GM23338 (cell line): ENCODE results near the gene NHS. TPM values are rescaled to one million over a fixed set of nuclear protein-coding genes. Genes with fewer than 3 reads are reported as not detected.

ENCODE experiments used
- ATAC-seq: fragments of 200-7000 bp; cut with Tn5 transposase; 3 replicates; pipeline ENCODE4 v1.9.1; 2020
- DNase-seq: peaks from one replicate; pipeline ENCODE4 v3.0.0-alpha.2; 2015; ENCODE audit warnings: low spot score
- H2AFZ ChIP-seq: fragments of 200-600 bp; sonication (generic); 2 replicates; pipeline ENCODE4 v1.8.0; 2016; ENCODE audit warnings: antibody characterized with exemption, mild to moderate bottlenecking, moderate library complexity
- H3F3A ChIP-seq: fragments of 200-600 bp; sonication (generic); replicated peaks from 2 replicates; pipeline ENCODE4 v1.8.0; 2017; ENCODE audit warnings: antibody characterized with exemption, mixed run types, low read depth
- H3K27ac ChIP-seq: fragments of 200-600 bp; sonication (generic); 2 replicates; pipeline ENCODE4 v1.6.1; 2016; ENCODE audit warnings: low read depth
- H3K27me3 ChIP-seq: fragments of 200-600 bp; sonication (generic); 2 replicates; pipeline ENCODE4 v1.8.0; 2016; ENCODE audit warnings: mild to moderate bottlenecking, mixed run types, moderate library complexity; ENCODE audit not compliant: insufficient read depth
- H3K36me3 ChIP-seq: fragments of 200-600 bp; sonication (generic); 2 replicates; pipeline ENCODE4 v1.8.0; 2016; ENCODE audit warnings: mild to moderate bottlenecking; ENCODE audit not compliant: insufficient read depth
- H3K4me1 ChIP-seq: fragments of 200-600 bp; sonication (generic); 2 replicates; pipeline ENCODE4 v1.8.0; 2016; ENCODE audit warnings: mild to moderate bottlenecking, moderate library complexity; ENCODE audit not compliant: insufficient read depth
- H3K4me2 ChIP-seq: fragments of 200-600 bp; sonication (generic); 2 replicates; pipeline ENCODE4 v1.7.1; 2017; ENCODE audit warnings: mixed run types
- H3K4me3 ChIP-seq: fragments of 200-600 bp; sonication (generic); 2 replicates; pipeline ENCODE4 v1.6.1; 2016; ENCODE audit warnings: mixed run types
- H3K79me2 ChIP-seq: fragments of 200-600 bp; sonication (generic); replicated peaks from 2 replicates; pipeline ENCODE4 v1.8.0; 2017; ENCODE audit warnings: mild to moderate bottlenecking; ENCODE audit not compliant: insufficient read depth
- H3K9me2 ChIP-seq: fragments of 200-600 bp; sonication (generic); 2 replicates; pipeline ENCODE4 v1.8.0; 2017; ENCODE audit not compliant: insufficient read depth
- H4K20me1 ChIP-seq: fragments of 200-600 bp; sonication (generic); replicated peaks from 2 replicates; pipeline ENCODE4 v1.8.0; 2017; ENCODE audit warnings: mild to moderate bottlenecking; ENCODE audit not compliant: insufficient read depth
- H3K27ac Mint-ChIP-seq: 2 replicates; pipeline ENCODE4 v1.8.0; 2020; ENCODE audit warnings: inconsistent platforms, mild to moderate bottlenecking, moderate library complexity, mixed read lengths
- H3K27me3 Mint-ChIP-seq: 3 replicates; pipeline ENCODE4 v1.8.0; 2022; ENCODE audit warnings: low read depth, mild to moderate bottlenecking, moderate library complexity, mixed read lengths, inconsistent platforms; ENCODE audit not compliant: insufficient read depth, poor library complexity
- H3K36me3 Mint-ChIP-seq: 3 replicates; pipeline ENCODE4 v1.8.0; 2021; ENCODE audit warnings: low read depth, mild to moderate bottlenecking, inconsistent platforms, moderate library complexity, mixed read lengths
- H3K4me1 Mint-ChIP-seq: 3 replicates; pipeline ENCODE4 v1.8.0; 2020; ENCODE audit warnings: mild to moderate bottlenecking, inconsistent platforms, mixed read lengths
- H3K4me3 Mint-ChIP-seq: 3 replicates; pipeline ENCODE4 v1.8.0; 2021; ENCODE audit warnings: moderate library complexity, mild to moderate bottlenecking, inconsistent platforms, mixed read lengths
- H3K9me3 Mint-ChIP-seq: 3 replicates; pipeline ENCODE4 v1.8.0; 2020; ENCODE audit warnings: moderate library complexity, mild to moderate bottlenecking, inconsistent platforms, mixed read lengths
- CREB1 ChIP-seq: fragments of 250-450 bp; sonication (Bioruptor Pico); IDR thresholded peaks from 2 replicates; pipeline ENCODE4 v1.5.0; 2020; ENCODE audit warnings: low read depth, mild to moderate bottlenecking, moderate library complexity
- ETS1 ChIP-seq: IDR thresholded peaks from 2 replicates; pipeline ENCODE4 v1.6.1; 2016; ENCODE audit warnings: antibody characterized with exemption
- REST ChIP-seq: IDR thresholded peaks from one replicate; pipeline ENCODE4 v1.6.1; 2018; ENCODE audit warnings: antibody characterized with exemption; ENCODE audit not compliant: unreplicated experiment
- STAT1 ChIP-seq: IDR thresholded peaks from one replicate; pipeline ENCODE4 v1.6.1; 2016; ENCODE audit warnings: antibody characterized with exemption; ENCODE audit not compliant: unreplicated experiment
- ZNF462 ChIP-seq: fragments of 250-450 bp; sonication (Bioruptor Pico); IDR thresholded peaks from 2 replicates; pipeline ENCODE4 v1.5.0; 2020; ENCODE audit warnings: mild to moderate bottlenecking, moderate library complexity
- polyA plus RNA-seq: library from polyadenylated mRNA; unstranded; fragments of >200 nt; fragmentation: Nextera tagmentation; extraction: Ambion mirVana; gene quantifications from 2 replicates; pipeline ENCODE4 v1.2.1, GENCODE V29; 2016
- total RNA-seq: library from RNA; depleted of rRNA; stranded (reverse); fragments of >200 nt; shearing (Covaris generic); gene quantifications from 2 replicates; pipeline ENCODE4 v1.2.3, GENCODE V29; 2014

Gene NHS
- total and polyA plus RNA-seq, 2 experiments from 2014 or later: 1.8 to 8.2 TPM

GRCh38 chrX:17707731-17708130 lies 332.7 kb downstream of the NHS start (continued):
- TF ChIP-seq ZNF462 (CRISPR knock-in tag): no peak
- TF ChIP-seq CREB1 (CRISPR knock-in tag): no peak

GRCh38 chrX:17710871-17711301 lies 335.9 kb downstream of the NHS start:
- H3K4me3 Mint-ChIP-seq: no peak overlapping the region
- Histone ChIP-seq H3K27me3 (no peaks in the 10 kb centered on the region), H3K27ac (no peak overlapping the region), H2AFZ (no peak overlapping the region), H4K20me1 (no peaks in the 10 kb centered on the region), H3K4me1 (no peaks in the 10 kb centered on the region), H3K79me2 (no peaks in the 10 kb centered on the region), H3F3A (no peaks in the 10 kb centered on the region), H3K4me2 (no peak overlapping the region), H3K36me3 (no peaks in the 10 kb centered on the region), H3K4me3 (no peak overlapping the region), H3K9me2 (no peaks in the 10 kb centered on the region)
- H3K9me3 Mint-ChIP-seq: no peaks in the 10 kb centered on the region
- peaks cover 2% of the 10 kb centered on the region for H3K27me3 Mint-ChIP-seq
- H3K4me1 Mint-ChIP-seq: no peaks in the 10 kb centered on the region
- H3K36me3 Mint-ChIP-seq: no peaks in the 10 kb centered on the region
- DNase-seq (no peak), ATAC-seq (no peak)
- H3K27ac Mint-ChIP-seq: no peak overlapping the region
- TF ChIP-seq ETS1: no peak
- TF ChIP-seq REST: no peak
- TF ChIP-seq STAT1: no peak
